ENCODE data around the gene IKBIP.
"Not testable (repeated sequence)": the region's sequence is repeated elsewhere in the genome, so short reads cannot be mapped to it uniquely, and the experiment has no call there.

IKBIP gene, protein sequence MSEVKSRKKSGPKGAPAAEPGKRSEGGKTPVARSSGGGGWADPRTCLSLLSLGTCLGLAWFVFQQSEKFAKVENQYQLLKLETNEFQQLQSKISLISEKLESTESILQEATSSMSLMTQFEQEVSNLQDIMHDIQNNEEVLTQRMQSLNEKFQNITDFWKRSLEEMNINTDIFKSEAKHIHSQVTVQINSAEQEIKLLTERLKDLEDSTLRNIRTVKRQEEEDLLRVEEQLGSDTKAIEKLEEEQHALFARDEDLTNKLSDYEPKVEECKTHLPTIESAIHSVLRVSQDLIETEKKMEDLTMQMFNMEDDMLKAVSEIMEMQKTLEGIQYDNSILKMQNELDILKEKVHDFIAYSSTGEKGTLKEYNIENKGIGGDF

DNA sequence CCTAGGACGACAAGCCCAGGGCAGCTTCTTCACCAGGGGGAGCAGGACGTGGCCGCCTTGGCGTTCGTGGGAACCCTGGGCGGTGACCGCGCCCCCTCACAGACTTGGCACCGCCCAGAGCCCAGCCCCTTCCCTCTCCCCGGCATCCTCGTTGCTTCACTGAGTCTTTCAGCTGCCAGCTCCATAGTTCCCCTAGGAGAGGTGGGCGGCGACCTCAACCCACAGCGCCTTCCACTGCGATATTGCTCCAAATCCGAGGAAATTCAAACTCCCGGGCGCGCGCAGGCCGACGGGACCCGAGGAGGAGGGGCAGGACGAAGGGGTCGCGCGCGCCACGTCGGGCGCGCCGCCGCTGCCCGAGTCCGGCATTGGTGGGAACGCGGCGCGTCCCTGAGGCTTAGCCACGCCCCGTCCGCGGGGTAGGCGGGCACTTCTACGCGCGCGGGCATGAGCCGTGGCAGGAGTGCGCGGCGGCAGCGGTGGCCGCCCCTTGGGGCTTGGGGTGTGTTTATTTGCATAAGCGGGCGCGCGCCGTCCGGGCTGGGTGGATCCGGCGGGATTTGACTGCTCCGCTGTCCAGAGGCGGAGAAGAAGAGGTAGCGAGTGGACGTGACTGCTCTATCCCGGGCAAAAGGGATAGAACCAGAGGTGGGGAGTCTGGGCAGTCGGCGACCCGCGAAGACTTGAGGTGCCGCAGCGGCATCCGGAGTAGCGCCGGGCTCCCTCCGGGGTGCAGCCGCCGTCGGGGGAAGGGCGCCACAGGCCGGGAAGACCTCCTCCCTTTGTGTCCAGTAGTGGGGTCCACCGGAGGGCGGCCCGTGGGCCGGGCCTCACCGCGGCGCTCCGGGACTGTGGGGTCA, at the start of gene IKBIP, which contains the start of gene APAF1:
TSS of gene IKBIP (minus strand) at position 77 of the 860 bp plus-strand sequence. CDS start 87 bp downstream, outside the sequence.
TSS of gene APAF1 (plus strand) at position 579 of the 860 bp plus-strand sequence. CDS start 3,070 bp downstream, outside the sequence.
- DNase-seq: peak; percentile 97

DNA sequence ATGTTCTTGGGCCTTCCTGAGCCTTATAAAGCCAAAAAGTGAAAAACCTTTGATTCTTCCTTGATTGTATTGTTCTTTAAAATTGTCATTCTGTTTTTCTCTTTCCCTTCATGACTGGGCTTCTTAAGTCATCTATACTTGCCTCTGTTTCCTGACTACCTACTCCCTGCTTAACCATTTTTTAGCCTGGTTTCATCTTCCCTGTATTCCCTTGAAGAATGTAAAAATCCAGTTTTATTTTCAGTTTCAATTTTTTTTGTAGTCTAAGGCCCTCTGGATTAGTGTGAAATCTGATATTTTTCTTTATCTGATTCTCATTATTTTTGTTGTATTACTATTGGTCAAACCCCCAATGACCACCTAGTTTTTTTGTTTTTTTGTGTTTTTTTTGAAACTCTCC, 46.8 kb upstream of the IKBIP start:
- no peak for DNase-seq

GRCh38 chr12:98686603-98687002, 42.0 kb upstream of the IKBIP start:
- no peak for DNase-seq

- DNase-seq: no peak
These were observed 39.6 kb upstream of the IKBIP start for GRCh38 chr12:98684199-98684598.

DNA sequence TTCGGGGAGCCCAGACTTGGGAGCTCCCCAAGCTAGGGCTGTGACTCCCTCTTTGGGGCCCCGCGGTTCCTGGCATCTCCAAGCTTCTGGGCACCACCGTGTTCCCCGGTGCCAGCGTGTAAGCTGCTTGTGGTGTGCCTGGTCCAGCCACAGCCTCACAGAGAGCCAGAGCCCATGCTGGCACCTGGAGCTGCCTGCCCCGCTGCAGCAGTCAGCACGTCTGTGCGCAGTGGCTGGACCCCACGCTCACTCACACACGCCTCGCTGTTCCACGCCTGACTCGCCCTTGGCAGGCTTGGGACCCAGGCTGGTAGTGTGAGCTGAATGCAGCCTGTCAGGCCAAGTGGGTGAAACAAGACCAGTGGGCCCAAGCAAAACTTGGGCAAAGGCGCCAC, 35.0 kb upstream of the IKBIP start:
- DNase-seq: no peak

DNA sequence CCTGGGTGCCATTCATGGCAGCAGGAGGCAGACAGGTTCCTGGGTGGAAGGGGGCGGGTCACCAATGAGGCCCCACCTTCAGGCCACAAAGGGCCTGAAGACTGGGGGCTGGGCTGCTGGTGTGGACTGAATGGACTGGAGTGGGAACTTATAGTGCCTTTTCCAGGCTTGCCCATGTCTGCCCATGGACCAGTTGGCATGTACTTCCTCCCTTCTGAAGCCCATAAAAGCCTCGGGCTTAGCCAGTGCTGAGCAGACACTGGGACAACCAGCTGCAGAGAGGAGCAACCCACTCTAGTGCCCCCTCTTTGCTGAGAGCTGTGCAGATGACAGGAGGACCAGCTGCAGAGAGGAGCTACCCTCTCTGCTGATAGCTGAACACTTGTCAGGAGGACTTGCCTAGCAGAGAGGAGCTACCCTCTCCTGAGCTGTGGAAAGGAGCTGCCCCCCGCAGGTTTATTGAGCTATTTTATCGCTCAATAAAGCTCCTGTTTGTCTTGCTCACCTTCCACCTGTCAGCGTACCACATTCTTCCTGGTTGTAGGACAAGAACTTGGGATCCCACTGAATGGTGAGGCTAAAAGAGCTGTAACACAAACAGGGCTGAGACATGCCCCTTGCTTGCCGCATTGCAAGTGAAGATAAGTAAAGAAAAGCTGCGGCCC, 34.5 kb upstream of the IKBIP start:
- DNase-seq: no peak

DNA sequence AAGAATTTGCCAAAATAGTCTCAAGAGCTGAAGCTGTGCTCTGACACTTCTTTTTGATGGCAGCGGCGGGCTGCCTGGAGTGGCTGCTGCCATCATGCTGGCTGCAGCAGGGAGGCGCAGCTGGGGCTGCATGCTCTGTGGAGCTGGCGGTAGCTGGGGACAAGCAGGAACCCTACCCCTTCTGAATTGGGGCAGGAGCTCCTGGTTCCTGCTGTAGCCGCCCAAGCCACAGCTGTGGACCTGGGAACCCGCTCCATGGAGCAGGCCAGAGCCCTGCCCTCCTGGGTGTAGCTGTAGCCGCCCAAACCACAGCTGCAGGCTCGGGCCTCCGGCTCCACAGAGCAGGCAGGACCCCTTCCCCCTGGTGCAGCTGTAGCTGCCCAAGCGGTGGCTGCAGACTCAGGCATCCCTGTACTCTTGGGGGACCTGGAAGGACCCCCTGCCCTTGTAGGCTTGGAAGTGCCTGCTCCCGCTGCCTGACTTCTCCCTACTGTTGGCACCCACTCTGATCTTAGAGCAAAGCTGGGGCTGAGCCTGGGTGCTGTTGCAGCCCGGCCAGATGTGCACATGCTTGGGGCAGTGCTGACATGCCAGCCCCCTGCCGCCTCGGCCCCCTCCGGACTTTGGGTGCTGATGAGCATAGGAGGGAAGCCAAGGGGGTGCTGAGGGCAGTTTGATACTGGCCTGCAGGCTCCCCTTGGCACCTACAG, 33.8 kb upstream of the IKBIP start:
- no peak for DNase-seq

DNA sequence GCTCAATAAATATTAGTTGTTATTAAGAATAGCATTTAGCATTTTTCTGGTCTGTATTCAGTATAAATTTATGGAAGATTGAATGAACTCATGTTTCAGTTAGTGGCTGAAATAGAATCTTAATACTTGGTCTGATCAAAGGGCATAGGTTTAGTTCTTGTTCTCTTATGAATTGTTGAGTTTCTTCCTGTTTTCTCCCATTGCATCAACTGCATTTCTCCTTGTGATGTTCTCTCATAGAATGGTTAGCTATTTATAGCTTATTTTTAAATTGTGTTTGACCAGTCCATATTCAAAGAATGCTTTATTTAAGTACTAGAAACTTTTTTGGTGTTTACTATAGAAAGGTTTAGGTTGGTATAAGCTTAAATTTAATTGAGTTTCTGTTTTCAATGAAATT, 30.3 kb upstream of the IKBIP start:
- no peak for DNase-seq

GRCh38 chr12:98671459-98671858, 26.9 kb upstream of the IKBIP start:
- DNase-seq: no peak

DNA sequence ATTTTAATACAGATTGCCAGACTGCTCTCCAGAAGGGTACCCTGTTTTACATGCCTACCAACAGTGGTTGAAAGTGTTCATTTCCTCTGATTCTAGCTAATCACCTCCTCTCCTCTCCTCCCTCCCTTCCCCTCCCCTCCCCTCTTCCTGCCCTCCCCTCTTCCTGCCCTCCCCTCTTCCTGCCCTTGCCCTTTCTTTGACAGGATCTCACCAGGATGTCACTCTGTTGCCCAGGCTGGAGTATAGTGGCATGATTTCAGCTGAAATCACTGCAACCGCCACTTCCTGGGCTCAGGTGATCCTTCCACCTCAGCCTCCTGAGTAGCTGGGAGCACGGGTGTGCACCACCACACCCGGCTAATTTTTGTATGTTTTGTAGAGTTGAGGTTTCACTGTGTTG, 25.2 kb upstream of the IKBIP start:
- DNase-seq: no peak

- no peak for DNase-seq
These were observed 15.9 kb upstream of the IKBIP start for GRCh38 chr12:98660521-98660920.

- DNase-seq: no peak
These were observed 11.9 kb upstream of the IKBIP start for GRCh38 chr12:98656289-98657101.

DNA sequence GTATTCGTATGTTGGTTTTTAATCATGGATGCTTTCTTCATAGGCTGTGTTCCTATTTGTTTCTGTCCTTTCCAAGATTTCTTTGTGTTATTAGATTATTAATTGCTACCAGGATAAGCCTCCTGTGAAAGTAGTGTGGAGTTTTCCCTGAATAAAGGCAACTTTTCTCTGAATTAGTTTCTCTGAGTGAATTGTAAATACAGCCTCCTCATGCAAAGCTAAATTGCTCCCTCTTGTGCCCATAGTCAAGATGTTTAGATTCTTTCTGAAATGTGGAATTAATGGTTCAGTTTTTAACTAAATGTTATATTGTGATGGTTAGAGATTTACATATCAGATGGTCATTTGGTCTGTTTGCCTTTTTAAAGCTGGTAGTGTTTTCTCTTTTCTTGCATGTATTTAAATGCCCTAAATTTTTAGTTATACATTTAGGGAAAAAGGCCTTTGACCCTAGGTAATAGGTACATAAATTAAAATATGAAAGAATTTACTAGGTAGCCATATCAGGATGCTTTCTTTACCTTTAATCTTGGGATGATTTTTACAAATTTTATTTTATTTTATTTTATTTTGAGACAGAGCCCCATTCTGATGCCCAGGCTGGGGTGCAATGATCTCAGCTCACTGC, 9.4 kb upstream of the IKBIP start:
- DNase-seq: no peak

DNA sequence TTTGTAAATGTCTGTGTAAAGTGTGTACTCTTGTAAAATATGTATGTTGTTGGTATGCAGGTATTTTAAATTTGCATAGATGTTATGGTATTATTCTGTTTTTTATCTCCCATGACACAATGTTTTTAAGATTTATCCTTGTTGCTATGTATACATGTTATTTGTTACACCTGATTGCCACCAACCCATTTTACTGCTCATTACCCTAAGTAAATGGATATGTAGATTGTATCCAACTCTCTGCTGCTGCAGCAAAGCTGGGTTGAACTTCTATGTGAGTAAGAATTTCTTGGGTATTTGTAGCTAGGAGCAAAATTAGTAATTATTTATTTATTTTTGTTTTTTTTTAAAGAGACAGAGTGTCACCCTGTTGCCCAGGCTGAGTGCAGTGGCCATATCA, 6.7 kb upstream of the IKBIP start:
- no peak for DNase-seq

DNA sequence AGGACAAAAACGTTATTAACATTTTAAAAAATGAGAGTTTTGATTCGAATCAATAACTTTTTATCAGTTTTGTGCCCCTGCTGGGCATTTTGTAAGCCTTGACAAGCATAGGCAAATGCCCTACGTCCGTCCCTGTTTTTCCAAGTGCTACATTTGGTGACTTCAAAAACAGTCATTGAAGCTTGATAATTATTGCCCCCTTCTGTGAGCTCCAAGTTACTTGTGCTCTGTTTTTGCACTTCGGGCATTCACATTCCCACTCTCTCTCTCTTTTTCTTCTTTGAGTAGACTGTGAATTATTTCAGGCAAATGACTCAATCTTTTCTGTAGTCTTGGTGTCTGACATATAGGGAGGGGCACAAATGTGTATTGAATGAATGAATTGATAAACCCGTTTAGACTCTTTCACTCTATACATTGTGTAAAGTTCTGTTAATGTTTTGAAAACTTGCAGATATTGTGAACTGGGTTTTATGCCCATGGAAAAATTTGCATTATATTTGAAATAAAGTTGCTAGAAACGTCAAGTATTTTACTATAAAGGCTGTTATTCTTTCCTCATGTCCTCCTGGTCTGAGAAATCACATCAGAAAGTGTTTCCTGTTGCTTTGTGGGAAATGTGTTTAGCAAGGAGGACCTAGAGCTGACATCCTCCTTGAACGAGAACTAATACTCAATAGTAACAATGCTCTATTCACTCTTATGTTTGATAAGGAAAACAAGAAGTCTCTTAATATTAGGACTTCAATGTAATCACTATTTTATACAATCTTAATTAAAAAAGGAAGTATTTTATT, 1.9 kb upstream of the IKBIP start:
- DNase-seq: no peak

DNA sequence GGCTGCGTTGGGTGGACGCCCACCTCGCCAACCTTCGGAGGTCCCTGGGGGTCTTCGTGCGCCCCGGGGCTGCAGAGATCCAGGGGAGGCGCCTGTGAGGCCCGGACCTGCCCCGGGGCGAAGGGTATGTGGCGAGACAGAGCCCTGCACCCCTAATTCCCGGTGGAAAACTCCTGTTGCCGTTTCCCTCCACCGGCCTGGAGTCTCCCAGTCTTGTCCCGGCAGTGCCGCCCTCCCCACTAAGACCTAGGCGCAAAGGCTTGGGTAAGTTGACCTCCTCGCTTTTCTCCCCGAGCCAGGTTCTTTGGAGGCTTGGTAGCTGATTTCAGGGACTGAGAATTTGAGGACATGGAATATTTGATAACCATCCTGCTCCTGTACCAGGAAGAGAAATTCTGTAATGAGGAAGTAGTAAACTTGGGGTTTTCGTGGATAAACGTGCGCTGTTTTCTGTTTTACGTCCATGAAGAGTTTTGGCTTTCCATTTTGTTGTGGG, 1.0 kb upstream of the IKBIP start:
- DNase-seq: no peak

- DNase-seq: no peak
These were observed 216 bp downstream of the IKBIP start for GRCh38 chr12:98644433-98644711.

DNA sequence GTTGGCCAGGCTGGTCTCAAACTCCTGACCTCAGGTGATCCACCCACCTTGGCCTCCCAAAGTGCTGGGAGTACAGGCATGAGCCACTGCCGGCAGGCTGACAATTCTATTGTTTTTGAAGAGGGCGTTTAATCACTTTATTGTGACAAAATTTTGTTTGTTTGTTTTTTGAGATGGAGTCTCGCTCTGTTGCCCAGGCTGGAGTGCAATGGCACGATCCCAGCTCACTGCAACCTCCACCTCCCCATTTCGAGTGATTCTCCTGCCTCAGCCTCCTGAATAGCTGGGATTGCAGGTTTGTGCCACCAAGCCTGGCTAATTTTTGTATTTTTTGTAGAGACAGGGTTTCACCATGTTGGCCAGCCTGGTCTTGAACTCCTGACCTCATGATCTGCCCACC, 1.8 kb downstream of the IKBIP start:
- not testable (repeated sequence) for DNase-seq

- DNase-seq: no peak
These were observed 5.1 kb downstream of the IKBIP start for GRCh38 chr12:98639491-98639890.

DNA sequence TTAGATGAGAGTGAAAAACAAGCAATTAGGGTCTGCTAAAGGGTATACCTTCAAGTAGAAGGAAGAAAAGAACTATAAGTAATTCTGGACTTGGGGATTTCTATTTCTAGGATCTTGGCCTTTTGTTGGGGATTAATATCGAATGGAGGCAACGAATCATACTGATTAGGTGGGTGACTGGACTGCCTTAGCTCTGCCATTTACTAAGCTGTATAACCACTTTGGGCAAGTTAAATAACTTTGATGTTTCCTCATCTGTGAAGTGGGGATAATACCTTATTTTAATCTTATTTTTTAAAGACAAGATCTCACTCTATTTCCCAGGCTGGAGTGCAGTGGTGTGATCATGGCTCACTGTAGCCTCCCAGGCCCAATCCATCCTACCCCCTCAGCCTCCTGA, 6.6 kb downstream of the IKBIP start:
- no peak for DNase-seq

DNA sequence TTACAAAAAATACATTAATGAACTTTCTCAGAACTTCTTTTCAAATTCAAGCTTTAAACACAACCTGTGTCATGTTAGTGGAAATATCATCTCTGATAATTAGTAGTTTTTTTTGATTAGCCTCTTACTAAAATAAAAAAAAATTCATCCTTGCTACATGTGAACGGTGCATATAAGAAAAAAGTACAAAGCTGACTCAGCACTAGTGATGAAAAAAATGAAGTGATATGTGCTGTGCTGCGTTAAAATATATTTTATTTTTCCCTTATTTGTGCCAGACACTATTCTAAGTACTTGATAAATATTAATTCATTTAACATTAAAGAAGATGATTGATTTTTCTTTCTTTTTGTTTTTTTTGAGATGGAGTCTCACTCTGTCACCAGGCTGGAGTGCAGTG, 7.5 kb downstream of the IKBIP start:
- no peak for DNase-seq

Measured in stimulated activated CD4-positive, alpha-beta T cell treated with anti-CD3 and anti-CD28 coated beads, Interleukin-4, amount 100 ng/mL, for 1 hour (primary cell).